Epithelial cell of esophagus (primary cell): ENCODE measurements around the gene TCERG1L.

Source experiments
- DNase-seq: peaks from one replicate; pipeline ENCODE4 v3.0.0; 2010; ENCODE audit warnings: low read depth
- H3K4me3 ChIP-seq: 2 replicates; pipeline ENCODE4 v1.5.1; 2011; ENCODE audit warnings: mild to moderate bottlenecking, low read length, control low read depth
- TF ChIP-seq, protein P1 (sequence below): IDR thresholded peaks from 2 replicates; pipeline ENCODE4 v1.5.1; 2011; ENCODE audit warnings: low read depth, mild to moderate bottlenecking, low read length, control low read depth, inconsistent platforms; ENCODE audit not compliant: insufficient read depth; ENCODE audit errors: missing control alignments

Gene TCERG1L

DNA sequence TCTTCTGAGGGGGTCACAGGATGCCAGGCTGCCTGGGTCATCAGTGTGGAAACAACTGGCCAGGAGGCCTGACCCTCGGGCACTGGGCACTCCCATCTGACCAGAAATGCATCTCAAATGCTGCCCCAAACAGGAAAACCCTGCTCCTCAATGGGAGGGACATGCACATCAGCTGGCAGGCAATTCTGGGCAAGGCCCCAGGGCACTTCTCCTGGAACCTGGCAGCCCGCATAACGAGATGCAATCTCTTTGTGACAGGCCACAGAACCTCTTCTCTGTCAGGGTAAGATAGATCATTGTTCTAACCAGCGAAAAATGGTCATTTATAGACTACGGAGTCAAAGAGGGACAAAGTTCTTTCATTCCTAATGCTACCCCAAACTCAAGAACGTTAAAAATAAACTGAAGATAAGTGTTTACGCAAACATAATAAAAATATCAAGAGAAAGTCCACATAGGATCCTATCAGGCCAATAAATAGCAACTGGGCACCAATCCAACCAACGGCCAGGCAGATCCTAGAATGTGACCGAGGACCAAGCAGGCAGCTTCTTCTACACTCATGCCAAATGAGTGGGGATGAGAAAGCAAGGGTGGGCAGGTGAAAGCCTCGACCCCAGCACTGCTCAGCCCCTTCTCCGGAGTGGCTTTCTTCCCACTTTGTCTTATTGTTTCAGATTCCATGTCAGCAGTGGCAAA lies 212.3 kb downstream of the TCERG1L start:
- DNase-seq: peak; percentile 19
- no peak overlapping the region for H3K4me3 ChIP-seq
- TF ChIP-seq, protein P1, sequence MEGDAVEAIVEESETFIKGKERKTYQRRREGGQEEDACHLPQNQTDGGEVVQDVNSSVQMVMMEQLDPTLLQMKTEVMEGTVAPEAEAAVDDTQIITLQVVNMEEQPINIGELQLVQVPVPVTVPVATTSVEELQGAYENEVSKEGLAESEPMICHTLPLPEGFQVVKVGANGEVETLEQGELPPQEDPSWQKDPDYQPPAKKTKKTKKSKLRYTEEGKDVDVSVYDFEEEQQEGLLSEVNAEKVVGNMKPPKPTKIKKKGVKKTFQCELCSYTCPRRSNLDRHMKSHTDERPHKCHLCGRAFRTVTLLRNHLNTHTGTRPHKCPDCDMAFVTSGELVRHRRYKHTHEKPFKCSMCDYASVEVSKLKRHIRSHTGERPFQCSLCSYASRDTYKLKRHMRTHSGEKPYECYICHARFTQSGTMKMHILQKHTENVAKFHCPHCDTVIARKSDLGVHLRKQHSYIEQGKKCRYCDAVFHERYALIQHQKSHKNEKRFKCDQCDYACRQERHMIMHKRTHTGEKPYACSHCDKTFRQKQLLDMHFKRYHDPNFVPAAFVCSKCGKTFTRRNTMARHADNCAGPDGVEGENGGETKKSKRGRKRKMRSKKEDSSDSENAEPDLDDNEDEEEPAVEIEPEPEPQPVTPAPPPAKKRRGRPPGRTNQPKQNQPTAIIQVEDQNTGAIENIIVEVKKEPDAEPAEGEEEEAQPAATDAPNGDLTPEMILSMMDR: no peak

DNA sequence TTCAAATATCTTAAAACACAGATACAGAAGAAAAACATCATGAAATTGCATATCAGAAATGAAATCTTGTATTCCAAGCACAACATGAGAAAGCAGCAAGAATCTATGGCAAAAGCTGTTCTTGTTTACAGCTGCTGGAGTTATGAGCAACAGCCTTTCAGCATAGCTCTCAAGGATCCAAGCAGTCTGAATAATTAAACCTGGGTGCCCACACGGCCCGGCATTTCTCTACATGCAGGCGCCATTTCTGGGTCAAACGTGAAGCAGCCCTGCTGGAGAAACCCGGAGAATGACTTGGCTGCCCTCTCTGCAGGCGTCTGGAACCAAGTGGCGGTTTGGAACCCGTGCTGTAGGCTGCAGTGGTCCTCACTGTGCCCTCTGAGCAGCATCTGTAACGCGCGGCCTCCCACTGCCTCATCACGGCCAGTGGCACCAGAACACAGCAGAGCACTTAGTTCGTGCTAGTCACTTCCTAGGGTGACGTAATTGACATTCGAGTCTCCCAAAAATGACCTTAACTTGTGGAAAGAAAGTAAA lies 213.0 kb downstream of the TCERG1L start:
- TF ChIP-seq, protein P1: no peak
- no peak for DNase-seq
- H3K4me3 ChIP-seq: no peak overlapping the region

DNA sequence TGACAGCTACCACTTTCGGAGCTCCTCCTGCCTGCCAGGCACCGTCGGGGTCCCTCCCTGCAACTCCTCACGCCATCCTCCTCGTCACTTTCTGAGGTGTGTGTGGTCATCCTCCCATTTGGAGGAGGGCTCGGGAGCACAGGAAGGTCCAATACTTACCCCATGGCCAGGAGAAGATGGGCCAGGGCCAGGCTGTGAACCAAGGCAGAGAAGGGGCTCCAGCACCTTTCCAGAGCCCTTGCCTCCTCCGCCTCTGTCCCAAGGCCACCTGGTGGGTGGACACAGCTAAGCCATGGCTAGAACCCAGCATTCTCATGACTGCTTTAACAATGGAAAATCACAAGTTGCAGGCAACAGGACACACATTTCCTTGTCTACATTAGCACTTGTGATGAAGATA lies 215.5 kb downstream of the TCERG1L start:
- DNase-seq: no peak
- no peak overlapping the region for H3K4me3 ChIP-seq
- TF ChIP-seq, protein P1: no peak

DNA sequence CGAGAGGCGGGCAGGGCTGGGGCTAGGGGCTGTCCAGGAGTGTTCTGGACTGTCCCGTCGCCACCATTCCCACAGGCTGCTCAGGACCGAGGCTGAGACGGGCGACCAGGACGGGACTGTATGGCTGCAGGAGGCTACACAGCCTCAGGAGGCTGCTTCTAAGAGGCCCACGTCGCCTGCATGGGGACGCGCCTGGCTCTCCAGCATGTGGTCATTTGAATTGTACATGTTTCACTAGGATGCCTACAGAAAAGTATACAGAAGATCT lies 216.3 kb downstream of the TCERG1L start:
- no peak overlapping the region for H3K4me3 ChIP-seq
- TF ChIP-seq, protein P1: no peak
- no peak for DNase-seq

DNA sequence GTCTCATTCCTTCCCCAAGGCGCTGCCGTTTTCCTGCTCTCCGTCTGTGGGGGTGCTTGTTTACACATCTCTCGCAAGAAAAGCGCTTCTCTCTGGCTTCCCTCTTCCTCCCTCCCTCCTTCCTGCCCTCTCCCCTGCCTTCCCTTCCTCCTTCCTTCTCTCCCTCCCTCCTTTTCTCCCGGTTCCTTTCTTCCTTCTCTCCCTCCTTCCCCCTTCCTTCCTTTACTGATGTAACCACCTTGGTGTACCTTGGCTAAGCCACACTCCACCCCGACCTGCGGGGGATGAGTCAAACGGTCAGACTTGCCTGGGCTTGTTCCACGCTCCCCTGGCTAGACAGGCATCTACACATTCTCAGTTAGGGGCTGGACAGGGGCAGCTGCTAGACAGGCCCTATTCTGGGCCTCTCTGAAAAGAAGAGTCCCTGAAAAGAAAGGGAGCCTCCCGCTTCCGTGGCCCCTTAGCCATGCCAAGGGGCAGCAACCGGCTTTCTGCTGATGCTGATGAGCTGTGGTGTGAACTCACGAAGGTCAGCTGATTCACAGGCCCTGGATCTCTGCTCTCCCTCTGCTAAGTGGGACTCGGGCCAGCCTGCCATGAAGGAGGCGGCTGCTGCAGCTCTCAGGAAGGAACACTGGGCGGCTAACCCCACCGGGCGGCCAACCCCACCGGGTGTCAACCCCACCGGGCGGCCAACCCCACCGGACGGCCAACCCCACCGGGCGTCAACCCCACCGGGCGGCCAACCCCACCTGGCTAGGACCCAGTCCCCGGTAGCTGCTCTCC lies 216.8 kb downstream of the TCERG1L start:
- no peak overlapping the region for H3K4me3 ChIP-seq
- peak; percentile 54 for DNase-seq
- TF ChIP-seq, protein P1: no peak

DNA sequence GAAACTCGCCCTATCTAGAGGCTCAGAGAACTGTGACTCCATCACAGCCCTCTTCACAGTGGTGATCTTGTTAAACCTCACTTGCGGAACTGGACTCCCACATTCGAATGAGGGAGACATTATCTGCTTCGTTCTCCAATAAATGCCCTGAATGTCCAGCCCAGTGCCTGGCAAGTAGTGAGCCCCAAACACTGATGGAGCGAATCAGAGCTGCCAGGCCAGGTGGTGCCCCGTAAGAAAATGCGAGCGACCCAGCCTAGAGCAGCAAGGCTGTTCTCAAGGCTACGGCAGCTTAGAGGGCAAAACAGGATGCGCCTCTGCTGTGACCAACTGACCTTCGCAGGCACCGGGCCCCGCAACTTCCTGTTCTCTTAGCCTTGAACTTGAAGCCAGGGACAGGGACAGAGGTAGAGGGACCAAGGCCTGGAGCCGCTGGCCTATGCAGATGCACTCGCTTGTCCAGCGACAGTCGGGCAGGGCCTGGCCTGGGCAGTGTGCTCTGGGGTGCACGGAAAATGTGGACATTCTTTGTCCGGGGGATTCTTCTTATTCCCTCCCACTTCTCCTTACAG lies 217.6 kb downstream of the TCERG1L start:
- no peak overlapping the region for H3K4me3 ChIP-seq
- no peak for DNase-seq
- TF ChIP-seq, protein P1: no peak

DNA sequence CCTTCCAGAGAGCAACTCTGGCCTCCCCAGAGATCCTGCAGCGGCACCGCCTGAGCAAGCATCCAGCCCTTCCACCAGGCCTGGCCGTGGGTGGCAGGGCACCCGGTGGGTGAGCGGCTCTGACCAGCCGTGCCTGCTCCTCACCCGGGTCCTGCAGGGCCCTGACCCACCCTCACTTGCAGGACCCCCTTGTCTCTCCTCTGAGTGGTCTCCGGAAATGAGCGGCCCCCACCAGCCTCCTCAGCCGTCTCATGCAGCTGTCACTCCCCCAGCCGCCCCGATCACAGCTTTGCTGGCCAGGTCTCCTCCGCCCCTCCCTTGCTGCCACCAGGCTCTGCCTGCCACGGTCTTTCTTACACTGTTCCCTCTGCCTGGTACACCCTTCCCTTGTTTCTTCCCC lies 218.2 kb downstream of the TCERG1L start:
- TF ChIP-seq, protein P1: no peak
- DNase-seq: no peak
- no peak overlapping the region for H3K4me3 ChIP-seq
